ENCODE results near the gene DCAF12.

Gene DCAF12

DNA sequence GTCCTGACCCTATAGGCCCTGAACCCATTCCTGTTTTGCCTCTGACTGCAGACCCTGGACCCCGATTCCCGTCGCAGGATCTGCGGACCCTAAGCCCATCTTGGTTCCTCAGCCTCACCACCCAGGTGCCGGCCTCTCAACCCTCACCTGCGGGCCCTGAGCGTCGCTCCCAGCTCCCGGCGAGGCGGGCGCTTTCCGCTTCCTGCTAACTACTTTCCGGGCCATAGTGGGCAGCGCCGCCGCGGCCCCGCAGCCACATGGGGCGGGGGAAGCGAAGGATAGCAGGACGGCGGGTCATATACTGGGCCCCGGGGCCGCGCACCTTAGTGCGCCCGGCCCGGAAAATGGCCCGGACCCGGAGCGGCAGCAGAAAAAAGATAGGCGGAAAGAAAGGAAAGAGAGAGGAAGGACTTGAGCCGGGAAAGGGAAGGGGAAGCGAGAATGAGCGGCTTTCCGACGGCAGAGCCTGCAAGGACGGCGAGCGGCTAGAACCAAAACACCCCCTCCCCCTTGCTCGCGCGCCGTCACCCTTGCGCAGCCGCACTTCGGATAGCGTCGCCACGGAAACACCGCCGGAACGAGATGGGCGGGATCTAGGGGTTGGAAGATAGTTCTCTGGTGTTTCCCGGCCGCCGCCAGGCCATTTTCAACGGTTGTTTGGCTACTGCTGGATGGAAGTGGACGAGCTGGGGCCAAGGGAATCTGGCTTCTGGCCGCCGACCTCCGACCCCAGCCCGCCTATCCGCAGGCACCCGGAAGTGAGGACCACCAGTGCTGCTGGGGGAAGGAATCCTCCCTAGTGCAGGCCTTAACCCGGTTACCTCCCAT is at the start of gene DCAF12:
DCAF12 (minus strand) TSS at position 492 of the 828 bp plus-strand sequence; CDS start at position 225, 267 bp downstream.
- peak; percentile 78 for DNase-seq (ENCODE audit: low read depth)
- peak within 1 kb of the TSS; percentile 95 for H3K4me3 ChIP-seq (ENCODE audit: low read depth, low read length)
- TF ChIP-seq, protein P1, sequence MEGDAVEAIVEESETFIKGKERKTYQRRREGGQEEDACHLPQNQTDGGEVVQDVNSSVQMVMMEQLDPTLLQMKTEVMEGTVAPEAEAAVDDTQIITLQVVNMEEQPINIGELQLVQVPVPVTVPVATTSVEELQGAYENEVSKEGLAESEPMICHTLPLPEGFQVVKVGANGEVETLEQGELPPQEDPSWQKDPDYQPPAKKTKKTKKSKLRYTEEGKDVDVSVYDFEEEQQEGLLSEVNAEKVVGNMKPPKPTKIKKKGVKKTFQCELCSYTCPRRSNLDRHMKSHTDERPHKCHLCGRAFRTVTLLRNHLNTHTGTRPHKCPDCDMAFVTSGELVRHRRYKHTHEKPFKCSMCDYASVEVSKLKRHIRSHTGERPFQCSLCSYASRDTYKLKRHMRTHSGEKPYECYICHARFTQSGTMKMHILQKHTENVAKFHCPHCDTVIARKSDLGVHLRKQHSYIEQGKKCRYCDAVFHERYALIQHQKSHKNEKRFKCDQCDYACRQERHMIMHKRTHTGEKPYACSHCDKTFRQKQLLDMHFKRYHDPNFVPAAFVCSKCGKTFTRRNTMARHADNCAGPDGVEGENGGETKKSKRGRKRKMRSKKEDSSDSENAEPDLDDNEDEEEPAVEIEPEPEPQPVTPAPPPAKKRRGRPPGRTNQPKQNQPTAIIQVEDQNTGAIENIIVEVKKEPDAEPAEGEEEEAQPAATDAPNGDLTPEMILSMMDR (IDR thresholded peaks at IDR 0.05; ENCODE audit: control insufficient read depth, extremely low read depth, insufficient read depth), result no peak

DNA sequence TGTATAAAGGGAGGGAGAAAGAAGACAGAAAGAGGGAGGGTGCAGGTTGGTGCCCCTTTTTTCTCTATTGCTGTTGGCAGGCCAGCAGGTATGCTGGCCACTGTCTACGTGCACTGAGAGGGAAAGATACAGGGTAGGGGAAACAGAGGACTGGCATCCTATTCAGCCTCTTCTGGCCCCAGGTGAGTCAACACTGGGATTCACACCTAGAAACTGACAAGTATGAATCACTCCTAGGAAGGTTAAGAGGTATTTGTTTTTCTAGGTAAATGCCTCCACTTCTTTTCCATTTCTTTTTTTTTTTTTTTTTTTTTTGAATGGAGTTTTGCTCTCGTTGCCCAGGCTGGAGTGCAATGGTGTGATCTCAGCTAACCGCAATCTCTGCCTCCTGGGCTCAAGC is 49.6 kb upstream of the DCAF12 start:
- TF ChIP-seq, protein P1 (IDR thresholded peaks at IDR 0.05; ENCODE audit: control insufficient read depth, extremely low read depth, insufficient read depth), result no peak
- H3K4me3 ChIP-seq (ENCODE audit: low read depth, low read length), result no peak overlapping the region
- no peak for DNase-seq (ENCODE audit: low read depth)

DNA sequence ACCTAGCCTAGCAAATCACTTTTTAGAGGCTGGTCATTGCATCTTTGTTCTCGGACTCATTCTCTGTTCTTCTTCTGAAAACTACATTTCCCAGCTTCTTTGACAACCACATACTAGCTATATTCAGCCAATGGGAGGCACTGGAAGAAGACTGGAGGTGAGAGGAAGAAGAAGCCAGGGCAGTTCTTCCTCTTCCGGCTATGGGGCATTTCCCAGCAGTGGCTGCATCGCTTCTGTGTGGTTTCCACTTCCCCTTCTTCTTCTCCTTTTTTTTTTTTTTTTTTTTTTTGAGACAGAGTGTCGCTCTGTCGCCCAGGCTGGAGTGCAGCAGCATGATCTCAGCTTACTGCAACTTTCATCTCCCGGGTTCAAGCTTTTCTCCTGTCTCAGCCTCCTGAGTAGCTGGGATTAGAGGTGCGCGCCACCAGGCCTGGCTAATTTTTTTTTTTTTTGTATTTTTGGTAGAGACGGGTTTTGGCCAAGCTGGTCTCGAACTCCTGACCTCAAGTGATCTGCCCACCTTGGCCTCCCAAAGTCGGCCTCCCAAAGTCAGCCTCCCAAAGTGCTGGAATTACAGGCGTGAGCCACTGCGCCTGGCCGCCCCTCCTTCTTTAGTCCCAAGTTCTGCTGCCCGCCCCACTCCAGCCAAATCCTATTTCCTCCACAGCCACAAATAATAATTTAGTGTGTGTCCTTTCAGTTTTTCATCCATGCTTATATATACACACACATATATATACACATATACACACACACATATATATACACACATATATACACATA is 45.4 kb upstream of the DCAF12 start:
- TF ChIP-seq, protein P1 (IDR thresholded peaks at IDR 0.05; ENCODE audit: control insufficient read depth, extremely low read depth, insufficient read depth), result no peak
- DNase-seq (ENCODE audit: low read depth), result no peak
- H3K4me3 ChIP-seq (ENCODE audit: low read depth, low read length), result no peak overlapping the region

DNA sequence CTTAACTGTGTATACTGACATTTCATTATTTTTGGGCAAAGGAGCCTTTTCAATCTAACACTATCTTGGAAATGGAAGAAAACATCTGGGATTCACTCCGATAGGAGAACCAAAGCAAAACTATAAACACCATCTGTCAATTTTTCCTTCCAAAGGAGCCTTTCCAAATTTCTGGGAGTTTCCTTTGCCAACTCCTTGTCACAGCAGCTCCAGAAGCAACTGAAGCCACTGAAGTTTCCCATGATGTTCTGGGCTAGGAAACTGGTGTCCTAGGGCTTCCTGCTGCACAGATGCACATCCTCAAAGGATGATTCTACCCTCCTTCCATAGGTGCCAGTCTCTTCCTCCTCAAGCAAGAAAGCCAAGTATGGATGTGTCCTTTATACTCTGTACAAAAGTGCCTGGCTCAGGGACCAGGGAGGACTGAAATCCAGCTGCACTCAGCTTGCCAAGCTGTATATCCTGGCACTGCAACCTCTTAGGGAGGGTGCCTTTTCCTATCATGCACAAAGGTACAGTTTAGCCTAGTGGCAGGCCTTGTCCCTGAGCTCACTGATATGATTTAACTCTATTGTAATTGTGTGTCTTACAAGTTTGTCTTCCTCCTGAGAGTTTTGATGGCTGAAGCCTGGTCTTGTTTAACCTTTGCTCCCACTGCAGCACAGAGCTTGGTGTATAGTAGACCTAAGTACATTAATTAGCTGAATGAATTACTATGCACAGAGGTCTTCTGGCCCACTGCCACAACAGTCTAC is 43.9 kb upstream of the DCAF12 start:
- TF ChIP-seq, protein P1 (IDR thresholded peaks at IDR 0.05; ENCODE audit: control insufficient read depth, extremely low read depth, insufficient read depth), result no peak
- no peak for DNase-seq (ENCODE audit: low read depth)
- no peak overlapping the region for H3K4me3 ChIP-seq (ENCODE audit: low read depth, low read length)

DNA sequence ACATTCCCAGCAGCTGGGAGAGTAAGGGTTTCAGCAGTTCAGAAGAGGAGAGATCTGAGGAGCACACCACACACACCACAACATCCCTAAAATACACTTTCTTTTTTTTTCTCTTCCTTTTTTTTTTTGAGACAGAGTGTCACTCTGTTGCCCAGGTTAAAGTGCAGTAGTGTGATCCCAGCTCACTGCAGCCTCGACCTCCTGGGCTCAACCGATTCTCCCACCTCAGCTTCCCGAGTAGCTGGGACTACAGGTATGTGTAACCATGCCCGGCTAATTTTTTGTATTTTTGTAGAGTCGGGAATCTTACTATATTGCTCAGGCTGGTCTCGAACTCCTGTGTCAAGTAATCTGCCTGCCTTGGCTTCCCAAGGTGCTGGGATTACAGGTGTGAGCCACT is 42.6 kb upstream of the DCAF12 start:
- TF ChIP-seq, protein P1 (IDR thresholded peaks at IDR 0.05; ENCODE audit: control insufficient read depth, extremely low read depth, insufficient read depth), result no peak
- H3K4me3 ChIP-seq (ENCODE audit: low read depth, low read length), result no peak overlapping the region
- DNase-seq (ENCODE audit: low read depth), result no peak

DNA sequence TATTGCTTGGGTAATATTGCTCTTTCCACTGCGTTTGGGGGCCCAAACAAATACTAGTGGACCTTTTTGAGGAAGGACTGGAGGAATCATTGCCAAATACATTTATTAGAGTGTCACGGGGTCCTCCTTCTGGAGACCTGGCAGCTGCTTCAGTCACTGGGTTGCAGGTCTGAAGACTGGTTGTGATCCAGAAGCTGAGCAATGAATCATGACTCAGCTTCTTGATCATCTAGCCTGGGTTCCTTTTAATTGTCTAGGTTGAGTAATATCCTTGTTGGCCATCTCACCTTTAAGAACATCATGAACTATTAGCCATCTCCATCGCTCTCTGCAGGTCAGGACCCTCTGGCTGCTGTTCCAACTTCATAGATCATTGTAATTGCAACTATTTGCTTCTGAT is 36.9 kb upstream of the DCAF12 start:
- no peak overlapping the region for H3K4me3 ChIP-seq (ENCODE audit: low read depth, low read length)
- no peak for DNase-seq (ENCODE audit: low read depth)
- TF ChIP-seq, protein P1 (IDR thresholded peaks at IDR 0.05; ENCODE audit: control insufficient read depth, extremely low read depth, insufficient read depth), result no peak
